ENCODE data around the gene DIP2C.
A peak's percentile ranks its signal among the peaks of the same experiment; 100 is the strongest.
"Not testable (repeated sequence)": the region's sequence is repeated elsewhere in the genome, so short reads cannot be mapped to it uniquely, and the experiment has no call there.

DIP2C gene

DNA sequence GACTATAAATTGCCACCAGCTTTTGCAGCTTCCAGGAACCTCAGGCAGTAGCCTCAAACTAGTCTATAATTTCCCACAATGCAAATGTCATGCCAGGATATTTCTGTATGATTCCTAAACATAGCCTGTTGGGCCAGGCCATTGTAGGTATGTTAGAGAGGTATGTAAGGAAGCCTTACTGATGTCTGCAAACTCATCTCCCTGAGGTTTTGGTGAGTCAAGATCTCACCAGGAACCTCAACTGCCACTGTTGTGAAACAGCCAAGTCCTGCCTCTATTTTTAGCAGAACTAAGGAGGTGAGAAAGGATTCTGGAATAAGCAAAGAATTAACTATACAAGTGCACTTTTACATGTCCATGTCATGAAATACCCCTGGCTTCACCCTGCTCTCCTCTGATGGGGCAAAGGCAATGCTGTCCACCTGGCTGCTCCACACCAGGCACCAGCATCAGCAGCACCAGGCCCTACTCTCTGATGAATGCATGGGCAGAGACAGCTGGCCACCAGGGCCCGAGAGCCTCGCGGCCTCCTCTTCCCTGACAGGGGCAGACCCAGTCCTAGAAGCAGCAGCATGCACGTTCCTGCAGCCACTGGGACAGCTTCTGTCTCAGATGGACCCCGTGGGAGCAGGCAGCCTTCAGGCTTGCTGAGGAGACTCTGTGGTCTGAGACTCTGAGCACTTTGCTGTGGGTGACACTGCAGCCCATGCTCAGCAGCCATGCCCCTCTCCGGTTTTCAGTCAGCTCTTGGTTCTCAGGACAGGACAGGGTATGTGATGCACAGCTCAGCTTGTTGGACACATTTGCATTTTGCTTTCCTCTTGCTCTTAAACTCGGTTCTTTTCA lies 407.0 kb downstream of the DIP2C start:
- DNase-seq = no peak

DNA sequence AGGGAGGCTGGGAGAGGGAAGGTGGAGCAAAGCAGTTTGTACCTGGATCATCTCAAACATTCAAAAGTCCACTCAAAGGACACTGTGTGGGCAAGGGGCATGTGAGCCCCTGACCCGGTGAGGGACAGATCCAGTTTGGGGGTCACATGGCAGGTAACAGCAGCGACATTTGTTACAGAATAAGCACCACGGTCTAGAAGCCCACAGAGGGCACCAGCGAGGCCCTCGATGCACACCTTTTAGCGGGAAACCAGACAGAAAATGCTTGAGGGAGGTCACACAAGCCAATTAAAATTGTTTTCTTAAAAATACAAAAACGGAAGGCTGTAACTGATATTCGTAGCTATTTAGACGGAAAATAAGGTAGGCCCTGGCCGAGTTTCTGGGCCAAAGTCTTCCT lies 409.8 kb downstream of the DIP2C start:
- DNase-seq = no peak

DNA sequence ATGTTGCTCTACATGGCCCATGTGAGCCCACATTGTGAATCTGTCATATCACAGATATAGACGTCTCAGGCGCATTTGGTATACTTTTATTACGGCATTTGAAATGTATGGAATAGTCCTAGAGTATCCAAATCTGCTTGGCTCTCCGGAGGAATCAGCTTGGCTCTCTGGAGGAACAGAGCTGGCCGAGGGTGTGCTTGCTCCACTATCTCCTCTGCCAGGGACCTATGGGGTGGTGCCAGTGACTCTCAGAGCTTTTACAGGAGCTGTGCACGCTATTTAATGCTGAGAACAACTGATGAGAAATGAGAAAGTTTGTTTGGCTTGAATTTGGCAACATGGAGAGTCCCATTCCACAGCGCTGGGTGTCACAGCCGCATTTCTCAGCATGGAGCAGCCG lies 410.2 kb downstream of the DIP2C start:
- DNase-seq = no peak

DNA sequence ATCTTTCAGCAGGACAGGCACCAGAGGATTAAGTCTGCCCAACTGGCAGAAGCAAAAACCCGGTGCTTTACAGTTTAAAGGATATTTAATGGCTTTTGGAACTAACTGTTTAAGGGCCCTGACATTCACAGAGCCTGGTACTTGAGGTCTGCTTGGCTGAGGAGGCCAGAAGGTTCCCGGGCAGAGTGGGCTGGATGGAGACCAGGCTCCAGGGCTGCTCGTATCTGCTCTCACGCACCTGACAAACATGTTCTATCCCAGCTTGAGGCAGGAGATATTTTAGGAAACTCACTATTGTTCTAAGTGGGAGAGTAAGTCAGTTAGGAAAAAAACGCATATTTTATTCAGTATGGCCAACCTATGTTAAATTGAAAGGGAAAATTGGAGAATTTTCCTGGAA lies 410.8 kb downstream of the DIP2C start:
- no peak for DNase-seq

DNA sequence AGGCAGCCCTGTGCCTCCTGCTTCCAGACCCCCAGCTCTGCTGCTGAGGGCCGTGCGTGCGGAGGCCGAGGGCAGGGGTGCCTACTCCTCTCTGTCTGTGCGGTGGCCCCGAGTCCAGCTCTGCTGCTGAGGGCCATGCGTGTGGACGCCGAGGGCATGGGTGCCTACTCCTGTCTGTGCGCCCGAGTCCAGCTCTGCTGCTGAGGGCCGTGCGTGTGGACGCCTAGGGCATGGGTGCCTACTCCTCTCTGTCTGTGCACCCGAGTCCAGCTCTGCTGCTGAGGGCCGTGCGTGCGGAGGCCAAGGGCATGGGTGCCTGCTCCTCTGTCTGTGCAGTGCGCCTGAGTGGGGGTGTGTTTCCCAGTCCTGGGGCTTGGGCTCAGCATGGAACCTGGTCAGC lies 411.5 kb downstream of the DIP2C start:
- DNase-seq = no peak

DNA sequence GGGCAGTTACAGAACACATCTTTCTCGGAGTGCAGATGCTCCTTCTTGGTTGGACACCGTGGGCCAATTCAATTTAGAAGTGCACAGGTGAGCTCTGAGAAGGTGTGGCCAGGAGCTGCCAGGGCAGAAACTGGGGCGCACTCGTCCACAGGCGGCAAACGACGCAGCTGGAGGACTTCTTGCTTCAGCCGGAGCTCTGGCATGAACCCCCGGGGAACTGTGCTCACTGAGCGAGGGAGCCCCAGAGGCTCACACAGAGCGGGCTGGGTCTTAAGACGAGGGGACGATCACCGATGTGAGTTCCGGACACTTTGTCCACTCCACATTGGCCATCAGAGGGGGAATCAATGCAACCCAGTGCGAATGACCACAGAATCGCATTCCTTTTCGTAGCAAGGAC lies 413.8 kb downstream of the DIP2C start:
- no peak for DNase-seq

DNA sequence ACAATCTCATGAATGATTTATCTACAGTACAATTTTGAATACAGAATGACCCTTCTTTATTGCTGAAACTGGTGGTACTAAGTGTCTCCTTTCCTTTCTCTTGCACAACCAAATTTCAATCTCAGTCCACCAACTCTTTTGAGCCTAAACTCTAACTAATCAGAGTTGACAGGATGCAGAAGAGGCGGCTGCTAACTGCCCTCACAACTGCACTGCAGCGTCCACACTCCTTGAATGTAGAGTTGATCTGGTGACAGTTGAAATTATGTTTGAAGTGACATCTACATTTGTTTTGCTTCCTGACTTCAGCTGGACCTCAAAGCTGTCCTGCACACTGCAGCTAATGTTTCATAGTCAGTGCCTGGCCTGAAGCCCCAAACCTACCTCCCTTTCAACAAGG lies 414.6 kb downstream of the DIP2C start:
- DNase-seq = no peak

DNA sequence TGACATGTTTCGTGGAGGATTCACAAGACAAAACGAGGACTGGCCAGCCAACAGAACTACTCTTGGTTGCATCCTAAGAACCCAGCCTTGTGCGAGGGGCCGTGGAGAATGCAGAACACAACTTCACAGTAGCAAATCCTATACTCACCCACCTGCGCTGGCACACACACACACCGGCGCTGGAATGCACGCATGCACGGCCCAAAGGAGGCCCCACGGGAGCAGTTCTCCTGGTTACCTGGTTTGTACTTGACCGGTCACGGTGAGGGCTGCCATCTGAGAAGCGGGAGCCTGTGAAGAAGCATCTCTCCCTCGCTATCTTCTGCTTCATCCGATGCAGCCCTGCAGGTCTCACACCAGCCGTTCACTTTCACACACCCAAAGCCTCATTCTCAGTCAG lies 416.4 kb downstream of the DIP2C start:
- peak; percentile 9 to 29 for DNase-seq

DNA sequence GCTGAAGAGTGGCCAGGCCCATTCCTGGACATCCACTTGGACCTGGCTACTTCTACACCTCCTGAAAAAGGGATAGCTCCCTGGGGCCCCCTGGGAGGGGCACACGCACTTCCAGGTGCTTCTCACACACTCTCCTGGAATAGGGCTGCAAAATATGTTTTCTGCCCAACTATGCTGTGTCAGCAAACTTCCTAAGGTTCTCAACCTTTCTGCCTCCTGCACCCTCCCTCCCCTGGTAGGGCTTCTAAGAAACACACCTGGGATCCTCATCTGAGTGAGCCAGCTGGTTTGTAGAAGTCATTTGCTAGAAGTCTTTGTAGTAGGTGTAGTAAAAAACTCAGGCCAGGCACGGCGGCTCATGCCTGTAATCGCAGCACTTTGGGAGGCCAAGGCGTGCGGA lies 417.7 kb downstream of the DIP2C start:
- DNase-seq = no peak

DNA sequence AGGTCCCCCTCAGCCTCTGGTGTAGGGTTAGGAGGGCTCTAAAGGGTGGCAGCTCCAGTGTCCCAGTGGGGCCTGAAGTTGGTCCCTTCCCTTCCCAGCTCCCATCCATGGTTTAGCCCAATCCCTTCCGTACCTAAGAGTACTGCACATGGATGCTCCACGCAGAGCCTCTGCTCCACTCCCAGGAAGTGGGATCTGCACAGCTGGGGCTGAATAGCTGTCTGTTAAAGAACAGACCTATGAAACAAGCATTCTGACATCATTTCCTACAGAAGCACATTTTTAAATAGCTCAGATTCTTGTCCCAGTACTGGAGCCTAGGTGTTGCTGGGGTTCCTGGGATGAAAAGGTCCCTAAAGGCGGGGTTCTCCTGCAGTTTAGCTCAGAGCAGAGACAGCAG lies 418.3 kb downstream of the DIP2C start:
- no peak for DNase-seq

DNA sequence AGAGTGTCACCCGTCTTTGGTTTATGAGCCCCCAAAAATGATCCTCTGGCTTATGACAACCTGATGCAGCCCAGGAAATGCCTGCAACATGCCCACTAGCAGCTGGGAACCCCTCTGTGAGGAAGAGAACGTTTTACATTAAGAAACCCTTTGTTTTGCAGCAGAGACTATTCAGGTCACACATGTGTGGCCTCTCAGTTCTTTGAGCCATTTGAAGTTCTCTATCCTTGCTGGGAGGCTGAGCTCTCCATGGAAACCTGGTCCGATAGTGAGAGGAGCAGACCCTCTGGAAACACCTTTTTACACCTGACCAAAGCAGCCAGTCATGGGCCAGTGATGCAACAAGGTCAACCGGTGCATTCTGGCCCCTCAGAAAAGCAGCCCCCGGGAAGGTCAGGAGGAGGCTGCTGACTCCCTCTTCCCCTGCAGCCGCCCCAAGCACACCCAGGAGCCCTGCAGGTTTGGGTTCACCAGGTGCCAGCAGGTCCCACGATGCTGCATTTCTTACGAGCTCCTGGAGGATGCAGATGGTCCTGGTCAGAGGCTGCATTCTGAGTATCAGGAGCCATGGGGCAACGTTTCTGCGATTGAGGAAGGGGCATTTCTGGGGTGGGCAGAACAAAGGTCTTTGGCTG lies 419.9 kb downstream of the DIP2C start:
- DNase-seq = no peak

DNA sequence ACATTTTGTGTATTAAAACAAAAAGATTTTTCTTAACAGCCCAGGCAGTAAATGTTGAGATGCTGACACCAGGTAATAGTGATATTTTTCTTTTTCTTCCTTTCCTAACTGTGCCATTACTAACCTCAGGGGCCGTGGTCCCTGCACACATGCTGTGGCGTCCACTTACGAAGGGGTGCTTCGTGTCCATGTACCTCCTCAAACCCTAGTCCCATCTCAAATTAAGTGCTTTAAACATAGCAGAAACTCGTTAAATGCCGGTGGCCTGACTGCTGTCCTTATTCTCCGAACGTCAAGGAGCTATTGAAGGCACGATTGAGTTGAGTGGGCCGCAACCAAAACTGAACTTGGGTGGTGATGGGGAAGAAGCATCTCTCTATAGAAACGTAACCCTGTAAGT lies 421.8 kb downstream of the DIP2C start:
- no peak for DNase-seq

DNA sequence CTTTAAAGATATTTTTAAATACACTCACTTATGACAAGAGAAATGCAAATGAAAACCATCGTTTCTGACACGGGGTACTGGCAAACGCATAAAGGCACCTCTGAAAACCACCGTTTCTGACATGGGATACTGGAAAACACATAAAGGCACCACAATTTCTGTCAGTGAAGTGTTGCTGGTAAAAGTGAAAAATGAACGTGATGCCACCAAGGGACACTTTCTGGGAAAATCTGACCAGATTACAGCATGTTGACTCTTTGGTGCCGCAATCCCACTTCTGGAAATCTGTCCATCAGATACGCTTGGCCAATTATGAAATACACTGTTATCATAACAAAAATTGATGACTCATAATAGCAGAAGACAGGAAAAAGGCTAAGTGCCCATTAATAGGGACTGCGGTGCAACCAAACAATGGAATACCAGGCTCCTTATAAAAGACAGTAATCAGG lies 422.5 kb downstream of the DIP2C start:
- DNase-seq = no peak

DNA sequence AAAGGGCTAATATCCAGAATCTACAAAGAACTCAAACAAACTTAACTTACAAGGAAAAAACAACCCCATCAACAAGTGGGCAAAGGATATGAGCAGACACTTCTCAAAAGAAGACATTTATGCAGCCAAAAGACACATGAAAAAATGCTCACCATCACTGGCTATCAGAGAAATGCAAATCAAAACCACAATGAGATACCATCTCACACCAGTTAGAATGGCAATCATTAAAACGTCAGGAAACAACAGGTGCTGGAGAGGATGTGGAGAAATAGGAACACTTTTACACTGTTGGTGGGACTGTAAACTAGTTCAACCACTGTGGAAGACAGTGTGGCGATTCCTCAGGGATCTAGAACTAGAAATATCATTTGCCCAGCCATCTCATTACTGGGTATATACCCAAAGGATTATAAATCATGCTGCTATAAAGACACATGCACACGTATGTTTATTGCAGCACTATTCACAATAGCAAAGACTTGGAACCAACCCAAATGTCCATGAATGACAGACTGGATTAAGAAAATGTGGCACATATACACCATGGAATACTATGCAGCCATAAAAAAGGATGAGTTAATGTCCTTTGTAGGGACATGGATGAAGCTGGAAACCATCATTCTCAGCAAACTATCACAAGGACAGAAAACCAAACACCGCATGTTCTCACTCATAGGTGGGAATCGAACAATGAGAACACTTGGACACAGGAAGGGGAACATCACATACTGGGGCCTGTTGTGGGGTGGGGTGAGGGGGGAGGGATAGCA lies 423.5 kb downstream of the DIP2C start:
- not testable (repeated sequence) for DNase-seq

DNA sequence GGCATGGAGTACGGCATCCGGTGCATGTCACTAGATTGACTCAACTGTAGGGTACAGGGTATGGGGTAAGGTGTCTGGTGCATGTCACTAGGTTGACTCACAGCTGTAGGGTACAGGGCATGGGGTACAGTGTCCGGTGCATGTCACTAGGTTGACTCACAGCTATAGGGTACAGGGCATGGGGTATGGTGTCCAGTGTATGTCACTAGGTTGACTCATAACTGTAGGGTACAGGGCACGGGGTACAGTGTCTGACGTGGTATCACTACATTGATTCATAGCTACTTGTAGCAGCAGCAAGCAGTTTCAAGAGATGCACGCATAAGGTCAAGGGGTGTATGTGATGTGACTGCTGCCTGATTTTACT lies 424.4 kb downstream of the DIP2C start:
- not testable (repeated sequence) for DNase-seq

DNA sequence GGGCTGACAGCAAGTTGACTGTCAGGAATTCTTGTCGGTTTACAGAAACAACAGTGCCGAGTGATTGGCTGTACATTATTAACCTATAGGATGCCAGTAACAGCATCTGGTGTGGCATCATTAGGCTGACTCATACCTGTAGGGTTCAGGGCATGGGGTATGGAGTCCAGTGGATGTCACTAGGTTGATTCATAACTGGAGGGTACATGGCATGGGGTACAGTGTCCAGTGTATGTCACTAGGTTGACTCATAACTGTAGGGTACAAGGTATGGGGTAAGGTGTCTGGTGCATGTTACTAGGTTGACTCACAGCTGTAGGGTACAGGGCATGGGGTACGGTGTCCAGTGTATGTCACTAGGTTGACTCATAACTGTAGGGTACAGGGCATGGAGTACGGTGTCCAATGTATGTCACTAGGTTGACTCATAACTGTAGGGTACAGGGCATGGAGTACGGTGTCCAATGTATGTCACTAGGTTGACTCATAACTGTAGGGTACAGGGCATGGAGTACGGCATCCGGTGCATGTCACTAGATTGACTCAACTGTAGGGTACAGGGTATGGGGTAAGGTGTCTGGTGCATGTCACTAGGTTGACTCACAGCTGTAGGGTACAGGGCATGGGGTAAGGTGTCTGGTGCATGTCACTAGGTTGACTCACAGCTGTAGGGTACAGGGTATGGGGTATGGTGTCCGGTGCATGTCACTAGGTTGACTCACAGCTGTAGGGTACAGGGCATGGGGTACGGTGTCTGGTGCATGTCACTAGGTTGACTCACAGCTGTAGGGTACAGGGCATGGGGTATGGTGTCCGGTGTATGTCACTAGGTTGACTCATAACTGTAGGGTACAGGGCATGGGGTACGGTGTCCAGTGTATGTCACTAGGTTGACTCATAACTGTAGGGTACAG lies 425.1 kb downstream of the DIP2C start:
- not testable (repeated sequence) for DNase-seq

DNA sequence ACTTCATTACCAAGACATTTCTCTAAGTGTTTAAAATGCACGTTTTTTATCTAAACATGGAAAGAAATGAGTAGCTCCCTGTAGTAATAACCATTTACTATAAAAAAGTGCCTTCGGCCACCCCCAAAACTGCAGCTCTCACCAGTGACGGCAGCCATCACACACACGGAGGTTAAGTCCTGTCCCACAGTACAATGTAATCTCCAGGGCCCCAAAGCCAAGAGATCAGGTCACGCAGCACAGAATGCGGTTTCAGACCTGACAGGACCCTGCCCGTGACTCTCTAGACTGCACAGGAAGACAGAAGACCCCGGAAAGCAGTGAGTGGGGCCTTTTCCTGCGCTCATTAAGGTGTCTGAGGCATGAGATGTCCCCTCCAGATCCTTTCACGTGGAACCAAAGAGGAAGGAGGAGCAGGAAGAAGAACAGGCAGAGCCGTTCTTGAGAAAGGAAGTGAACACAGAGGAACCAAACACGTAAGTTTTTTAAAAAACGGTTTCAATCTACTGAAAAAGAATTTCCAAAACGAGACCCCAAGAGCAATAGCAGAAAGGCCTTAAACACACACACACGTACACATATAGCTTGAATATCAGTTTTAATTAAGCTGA lies 428.5 kb downstream of the DIP2C start:
- DNase-seq = no peak

DNA sequence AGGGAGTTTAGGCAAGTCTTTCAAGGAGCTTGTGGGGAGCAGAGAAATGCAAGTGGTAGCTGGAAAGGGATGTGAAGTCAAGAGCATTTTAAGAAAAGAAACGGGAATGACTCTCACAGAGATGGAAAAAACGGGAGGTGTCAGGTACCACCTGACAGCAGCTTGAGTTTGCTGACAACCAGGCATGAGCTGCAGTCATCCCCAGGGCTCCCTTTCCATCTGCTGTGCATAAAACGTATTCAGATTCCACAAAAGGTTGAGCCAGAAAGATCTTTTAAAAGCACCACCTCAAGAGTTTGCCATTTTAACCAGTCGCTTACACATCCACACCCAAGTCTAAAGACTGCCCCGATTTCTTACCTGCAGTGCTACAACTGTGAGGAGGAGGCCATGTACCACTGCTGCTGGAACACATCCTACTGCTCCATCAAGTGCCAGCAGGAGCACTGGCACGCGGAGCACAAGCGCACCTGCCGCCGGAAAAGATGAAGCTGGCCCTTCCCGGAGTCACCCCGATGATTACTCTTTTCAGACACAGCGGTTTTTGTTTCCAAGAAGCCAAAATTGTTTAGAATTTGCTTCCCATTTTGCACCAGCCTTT lies 437.4 kb downstream of the DIP2C start:
- DNase-seq = no peak

DNA sequence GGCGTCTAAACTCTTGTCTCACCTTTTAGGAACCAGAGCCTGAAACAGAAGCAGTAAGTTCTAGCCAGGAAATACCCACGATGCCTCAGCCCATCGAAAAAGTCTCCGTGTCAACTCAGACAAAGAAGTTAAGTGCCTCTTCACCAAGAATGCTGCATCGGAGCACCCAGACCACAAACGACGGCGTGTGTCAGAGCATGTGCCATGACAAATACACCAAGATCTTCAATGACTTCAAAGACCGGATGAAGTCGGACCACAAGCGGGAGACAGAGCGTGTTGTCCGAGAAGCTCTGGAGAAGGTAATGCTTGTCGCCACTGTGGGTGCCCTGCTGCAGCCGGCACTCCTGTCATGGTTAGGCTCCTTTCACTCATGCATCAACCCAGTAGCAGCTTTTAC lies 441.2 kb downstream of the DIP2C start:
- DNase-seq = peak in 1 of 2 experiments; percentile 33

DNA sequence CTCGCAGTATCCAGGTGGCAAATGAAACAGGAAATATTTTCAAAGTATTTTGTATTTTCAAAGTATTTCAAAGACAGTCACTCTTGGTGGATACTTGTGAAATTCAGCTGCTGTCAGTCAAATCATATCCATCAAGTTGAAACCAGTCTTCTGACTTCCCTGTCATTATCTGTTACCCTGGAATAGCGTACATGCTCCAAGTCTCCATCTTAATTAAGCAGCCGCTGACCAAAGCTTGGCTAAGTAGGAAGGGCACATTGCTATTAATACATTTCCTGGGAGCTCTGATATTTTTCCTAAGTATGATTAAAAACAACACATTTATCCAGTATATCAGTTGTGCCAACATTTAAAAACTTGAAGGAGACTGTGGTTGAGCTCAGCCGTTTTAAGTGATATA lies 442.0 kb downstream of the DIP2C start:
- DNase-seq = no peak

DNA sequence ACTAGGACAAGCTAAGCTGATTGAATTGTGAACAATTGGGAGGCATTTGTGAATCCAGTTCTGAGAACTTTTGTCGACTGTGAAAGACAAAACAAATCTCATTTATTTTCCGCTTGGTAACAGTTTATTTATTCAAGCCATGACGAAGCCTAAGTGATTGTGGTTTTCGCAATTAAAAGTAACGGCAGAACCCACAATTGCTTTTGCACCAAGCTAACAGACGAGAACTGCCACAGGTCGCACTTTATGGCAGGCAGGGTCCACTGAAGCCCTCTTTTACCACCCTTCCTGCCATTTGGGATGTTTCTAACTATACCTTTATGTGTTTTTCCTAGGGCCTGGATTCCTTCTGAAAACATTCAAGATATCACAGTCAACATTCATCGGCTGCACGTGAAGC lies 443.0 kb downstream of the DIP2C start:
- DNase-seq = no peak

DNA sequence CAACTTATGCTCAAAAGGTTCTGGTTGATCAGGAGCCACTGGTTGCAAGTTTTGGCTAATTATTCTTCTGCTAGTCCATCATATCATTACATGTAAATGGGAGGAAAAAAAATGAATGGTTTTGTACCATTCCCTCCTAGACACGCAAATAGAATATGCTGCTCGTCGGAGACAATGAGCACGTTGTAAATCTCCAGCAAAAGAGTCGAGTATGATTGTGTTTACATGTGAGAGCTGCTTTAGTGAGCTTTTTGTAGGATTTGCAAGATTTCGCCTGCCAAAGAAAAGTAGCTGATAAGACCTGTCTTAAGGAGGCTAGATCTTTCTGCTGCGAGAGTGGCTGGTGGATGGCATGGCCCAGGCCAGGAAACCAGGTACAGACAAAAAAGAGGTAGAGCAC lies 445.2 kb downstream of the DIP2C start:
- DNase-seq = no peak

All from NCI-H187 (cell line).